T follicular helper cell (primary cell): ENCODE data around the gene TMEM250.
A peak's percentile ranks its signal among the peaks of the same experiment; 100 is the strongest.

Experiments used
- DNase-seq: peaks from one replicate; pipeline ENCODE4 v3.0.0-alpha.2; 2020; ENCODE audit warnings: low read depth

Gene TMEM250

GRCh38 chr9:136093995-136094881 lies 24.4 kb downstream of the TMEM250 start:
- DNase-seq, result peak; percentile 33

- no peak for DNase-seq
Measured at GRCh38 chr9:136093346-136093986, 25.2 kb downstream of the TMEM250 start.

GRCh38 chr9:136092741-136093140 lies 25.9 kb downstream of the TMEM250 start:
- no peak for DNase-seq

GRCh38 chr9:136092353-136092650 lies 26.4 kb downstream of the TMEM250 start:
- DNase-seq, result no peak

- no peak for DNase-seq
Measured at GRCh38 chr9:136091582-136092352, 26.9 kb downstream of the TMEM250 start.

GRCh38 chr9:136090768-136091581 lies 27.7 kb downstream of the TMEM250 start:
- DNase-seq, result no peak

GRCh38 chr9:136090056-136090735 lies 28.5 kb downstream of the TMEM250 start:
- DNase-seq, result no peak

- no peak for DNase-seq
Measured at GRCh38 chr9:136089697-136090045, 29.0 kb downstream of the TMEM250 start.

- no peak for DNase-seq
Measured at GRCh38 chr9:136088939-136089696, 29.6 kb downstream of the TMEM250 start.

- no peak for DNase-seq
Measured at GRCh38 chr9:136088481-136088938, 30.2 kb downstream of the TMEM250 start.

GRCh38 chr9:136087741-136088480 lies 30.8 kb downstream of the TMEM250 start:
- DNase-seq, result no peak

GRCh38 chr9:136086951-136087740 lies 31.5 kb downstream of the TMEM250 start:
- DNase-seq, result no peak

GRCh38 chr9:136086213-136086881 lies 32.3 kb downstream of the TMEM250 start:
- DNase-seq, result no peak

- no peak for DNase-seq
Measured at GRCh38 chr9:136085815-136086212, 32.9 kb downstream of the TMEM250 start.

GRCh38 chr9:136084063-136084944 lies 34.4 kb downstream of the TMEM250 start:
- DNase-seq, result no peak

- no peak for DNase-seq
Measured at GRCh38 chr9:136083558-136084062, 35.1 kb downstream of the TMEM250 start.
